ENCODE data around the gene TNK2. TPM values are rescaled to one million over a fixed set of nuclear protein-coding genes. Genes with fewer than 3 reads are reported as not detected.

TNK2 gene
- total RNA-seq, 2 donors from 2014 or later, result 56.5 to 67.7 TPM

- Mint-ChIP-seq H3K4me3 (no peak overlapping the region), H3K27me3 (no peaks in the 10 kb centered on the region), H3K36me3 (ENCODE audit: low read depth) (no peaks in the 10 kb centered on the region), H3K27ac (no peak overlapping the region), H3K9me3 (no peaks in the 10 kb centered on the region), H3K4me1 (no peaks in the 10 kb centered on the region)
- ATAC-seq (replicated peaks), result no peak
Measured at GRCh38 chr3:195813916-195814640, 94.3 kb downstream of the TNK2 start.

Other genes with a start within 250 kb of the TNK2 start
- 10 to 100 TPM in 1 of 2 donors, 1 to 10 TPM in 1; 3.8 to 14.4 TPM for gene MUC20, start 187.6 kb downstream of the TNK2 start, total RNA-seq
- gene MUC4, start 96.6 kb downstream of the TNK2 start, total RNA-seq, result 1 to 10 TPM; 2.4 to 3.1 TPM
- gene TFRC, start 173.5 kb upstream of the TNK2 start, total RNA-seq, result 100 to 1,000 TPM; 376 to 800 TPM